GM13977 (cell line): ENCODE data around the gene PLCL1.

ENCODE experiments used
- DNase-seq: peaks from one replicate; pipeline ENCODE4 v3.0.0; 2012; ENCODE audit warnings: low spot score
- in situ Hi-C: fragments of 300-500 bp; cut with MboI; formaldehyde crosslinking; loops from one replicate; pipeline ENCODE4 v1.12.0; 2022; ENCODE audit warnings: low sequenced_read_pairs, low pct_unique_long_range_greater_than_20kb, mixed read lengths, inconsistent platforms; ENCODE audit not compliant: unreplicated experiment
- TF ChIP-seq, protein P1 (sequence below): IDR thresholded peaks from 2 replicates; pipeline ENCODE4 v1.5.1; 2012; ENCODE audit warnings: mild to moderate bottlenecking, control low read depth; ENCODE audit not compliant: insufficient read depth; ENCODE audit errors: extremely low read depth, missing control alignments

Gene PLCL1

DNA sequence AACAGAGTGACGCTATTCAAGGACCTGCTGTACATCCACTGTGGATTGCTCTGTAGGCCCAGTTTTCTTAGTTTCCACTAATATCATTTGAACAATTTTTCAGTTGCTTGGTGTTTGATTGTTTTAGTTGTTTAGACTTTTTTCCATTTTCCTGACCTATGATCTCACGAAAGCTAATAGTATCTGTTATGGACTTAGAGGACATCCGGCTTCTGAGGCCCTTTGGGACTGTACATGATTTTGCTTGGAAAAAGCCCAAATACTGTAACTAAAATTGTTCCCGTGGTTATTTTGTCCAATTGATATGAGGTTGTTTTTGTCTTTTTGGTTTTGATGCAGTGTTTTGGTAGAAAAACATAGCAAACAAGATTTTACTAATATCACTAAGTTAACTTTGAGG, 174.6 kb downstream of the PLCL1 start:
- in situ Hi-C loops: no loop called here
- TF ChIP-seq, protein P1, sequence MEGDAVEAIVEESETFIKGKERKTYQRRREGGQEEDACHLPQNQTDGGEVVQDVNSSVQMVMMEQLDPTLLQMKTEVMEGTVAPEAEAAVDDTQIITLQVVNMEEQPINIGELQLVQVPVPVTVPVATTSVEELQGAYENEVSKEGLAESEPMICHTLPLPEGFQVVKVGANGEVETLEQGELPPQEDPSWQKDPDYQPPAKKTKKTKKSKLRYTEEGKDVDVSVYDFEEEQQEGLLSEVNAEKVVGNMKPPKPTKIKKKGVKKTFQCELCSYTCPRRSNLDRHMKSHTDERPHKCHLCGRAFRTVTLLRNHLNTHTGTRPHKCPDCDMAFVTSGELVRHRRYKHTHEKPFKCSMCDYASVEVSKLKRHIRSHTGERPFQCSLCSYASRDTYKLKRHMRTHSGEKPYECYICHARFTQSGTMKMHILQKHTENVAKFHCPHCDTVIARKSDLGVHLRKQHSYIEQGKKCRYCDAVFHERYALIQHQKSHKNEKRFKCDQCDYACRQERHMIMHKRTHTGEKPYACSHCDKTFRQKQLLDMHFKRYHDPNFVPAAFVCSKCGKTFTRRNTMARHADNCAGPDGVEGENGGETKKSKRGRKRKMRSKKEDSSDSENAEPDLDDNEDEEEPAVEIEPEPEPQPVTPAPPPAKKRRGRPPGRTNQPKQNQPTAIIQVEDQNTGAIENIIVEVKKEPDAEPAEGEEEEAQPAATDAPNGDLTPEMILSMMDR: no peak
- no peak for DNase-seq

DNA sequence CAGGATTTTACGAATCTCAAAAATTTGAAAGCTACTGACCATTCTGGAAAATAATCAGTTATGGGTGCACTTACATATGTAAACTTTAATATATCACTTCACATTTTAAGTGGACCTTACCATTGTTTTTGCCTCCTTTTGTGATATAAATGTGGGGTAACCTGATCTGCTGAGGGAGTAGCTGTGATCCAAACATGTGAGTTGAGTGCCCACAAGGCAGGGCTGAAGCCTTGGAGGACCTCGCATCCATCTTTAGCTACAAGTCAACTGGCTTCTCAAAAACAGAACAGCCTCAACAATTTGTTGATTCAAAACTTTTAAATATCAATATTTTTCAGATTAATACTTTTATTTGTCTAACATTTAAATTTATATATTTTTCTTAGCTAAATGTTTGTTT, 178.2 kb downstream of the PLCL1 start:
- TF ChIP-seq, protein P1: no peak
- in situ Hi-C loops: no loop called here
- DNase-seq: no peak

DNA sequence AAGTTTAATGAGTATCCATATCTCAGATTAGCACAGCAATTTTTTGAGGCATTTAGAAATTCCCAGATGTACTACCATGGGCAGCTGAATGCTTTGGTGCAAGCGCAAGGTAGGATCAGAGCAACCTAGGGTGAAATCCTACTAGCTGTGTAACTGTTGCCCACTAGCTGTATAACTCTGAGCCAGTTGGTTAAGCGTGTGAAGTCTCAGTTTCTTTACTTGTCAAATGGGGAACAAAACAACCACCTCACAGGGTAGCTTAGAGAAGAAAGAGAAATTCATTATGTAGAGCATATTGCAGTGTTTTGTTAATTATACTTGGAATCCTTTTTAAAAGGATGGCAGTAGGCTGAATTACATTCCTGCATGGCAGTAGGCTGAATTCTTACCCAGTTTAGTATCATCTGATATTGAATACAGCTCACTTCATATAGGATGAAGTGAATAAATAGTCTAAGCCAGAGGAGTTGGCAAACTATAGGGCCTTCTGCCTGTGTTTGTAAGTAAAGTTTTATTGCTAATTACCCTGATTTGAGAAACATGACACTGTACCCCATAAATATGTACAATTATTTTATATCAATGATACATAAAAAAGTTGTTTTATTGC, 180.7 kb downstream of the PLCL1 start:
- TF ChIP-seq, protein P1: no peak
- in situ Hi-C loops: no loop called here
- DNase-seq: no peak

DNA sequence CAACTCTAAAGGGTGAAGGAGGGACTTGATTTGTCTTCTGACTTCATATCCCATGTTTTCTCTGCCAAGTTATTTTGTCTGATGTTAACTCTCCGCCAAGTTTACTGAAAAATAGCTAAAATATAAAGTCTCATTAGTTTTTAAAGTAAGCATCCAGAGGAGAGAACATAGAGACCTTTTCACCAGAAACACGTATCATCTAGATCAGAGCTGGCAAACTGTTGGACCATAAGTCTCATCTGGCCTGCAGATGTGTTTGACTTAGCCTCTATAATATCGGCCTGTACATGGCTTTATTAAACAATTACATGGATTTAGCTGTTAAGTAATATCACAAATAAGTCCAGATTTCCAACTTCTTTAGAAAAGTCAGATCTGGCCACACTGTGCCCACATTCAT, 182.6 kb downstream of the PLCL1 start:
- in situ Hi-C loops: no loop called here
- DNase-seq: no peak
- TF ChIP-seq, protein P1: no peak

DNA sequence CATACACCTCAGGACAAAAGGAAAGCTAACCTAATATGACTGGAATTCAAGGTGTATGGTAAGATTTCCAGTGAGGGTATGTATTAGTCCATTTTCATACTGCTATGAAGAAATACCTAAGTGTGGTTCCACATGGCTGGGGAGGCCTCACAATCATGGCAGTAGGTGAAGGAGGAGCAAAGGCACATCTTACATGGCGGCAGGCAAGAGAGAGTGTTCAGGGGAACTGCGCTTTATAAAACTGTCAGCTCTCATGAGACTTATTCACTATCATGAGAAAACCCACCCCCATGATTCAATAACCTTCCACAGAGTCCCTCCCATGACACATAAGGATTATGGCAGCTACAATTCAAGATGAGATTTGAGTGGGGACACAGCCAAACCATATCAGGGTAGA, 186.0 kb downstream of the PLCL1 start:
- TF ChIP-seq, protein P1: no peak
- DNase-seq: no peak
- in situ Hi-C loops: no loop called here

DNA sequence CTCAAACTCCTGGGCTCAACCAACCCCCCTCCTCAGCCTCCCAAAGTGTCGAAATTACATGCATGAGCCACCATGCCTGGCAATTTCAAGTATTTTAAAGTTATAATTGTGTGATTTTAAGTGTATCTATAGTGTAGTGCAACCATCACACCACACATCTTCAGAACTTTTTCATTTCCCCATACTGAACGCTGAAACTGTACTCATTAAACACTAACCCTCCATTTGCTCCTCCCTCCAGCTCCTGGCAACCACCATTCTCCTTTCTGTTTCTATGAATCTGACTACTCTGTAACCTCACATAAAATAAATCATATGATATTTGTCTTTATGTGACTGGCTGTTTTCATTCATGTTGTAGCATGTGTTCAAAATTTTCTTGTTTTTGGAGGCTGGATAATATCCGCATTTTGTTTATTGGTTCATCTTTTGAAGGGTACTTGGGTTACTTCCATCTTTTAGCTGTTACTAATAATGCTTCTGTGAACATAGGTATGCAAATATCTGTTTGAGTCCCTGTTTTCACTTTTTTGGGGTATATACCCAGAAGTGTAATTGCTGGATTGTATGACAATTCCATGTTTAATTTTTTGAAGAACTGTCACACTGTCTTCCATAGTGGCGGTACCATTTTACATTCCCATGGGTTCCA, 188.2 kb downstream of the PLCL1 start:
- DNase-seq: no peak
- in situ Hi-C loops: no loop called here
- TF ChIP-seq, protein P1: no peak
